OCI-LY7 (cell line): ENCODE measurements around the gene C10orf95. TPM values are rescaled to one million over a fixed set of nuclear protein-coding genes. Genes with fewer than 3 reads are reported as not detected.
A peak's percentile ranks its signal among the peaks of the same experiment; 100 is the strongest.

Experiments used
- BruUV-seq: library from RNA; stranded (reverse); fragments of 400-500 nt; replicated peaks from 2 replicates; lab custom pipeline; 2021; lab: Mats Ljungman, UMichigan
- CTCF ChIA-PET: fragments of 300-600 bp; sonication (Branson Sonifier 250); formaldehyde crosslinking; loops from one replicate; lab custom pipeline; 2022; ENCODE audit warnings: antibody characterized with exemption; ENCODE audit not compliant: unreplicated experiment; lab: Charles Lee
- POLR2A ChIA-PET: fragments of 300-600 bp; sonication (Branson Sonifier 250); formaldehyde crosslinking; loops from one replicate; lab custom pipeline; 2022; ENCODE audit warnings: antibody characterized with exemption; lab: Charles Lee
- DNase-seq: peaks from one replicate; pipeline ENCODE4 v3.0.0-alpha.2; 2015; ENCODE audit warnings: low spot score
- H2AFZ ChIP-seq: fragments of 200-600 bp; sonication (generic), shearing (Covaris generic); 2 replicates; pipeline ENCODE4 v1.6.1; 2014; ENCODE audit warnings: mild to moderate bottlenecking, antibody characterized with exemption, low read length, moderate library complexity
- H3K27ac ChIP-seq: fragments of 200-600 bp; sonication (generic); 2 replicates; pipeline ENCODE4 v1.5.1; 2014; ENCODE audit warnings: mixed run types, low read depth, mild to moderate bottlenecking, moderate library complexity, low read length, inconsistent platforms; ENCODE audit not compliant: poor library complexity, severe bottlenecking
- H3K36me3 ChIP-seq: fragments of 200-600 bp; sonication (generic); 2 replicates; pipeline ENCODE4 v1.6.1; 2014; ENCODE audit warnings: mild to moderate bottlenecking, antibody characterized with exemption, low read length, moderate library complexity, mixed read lengths; ENCODE audit not compliant: insufficient read depth
- H3K4me1 ChIP-seq: fragments of 200-600 bp; sonication (generic); 2 replicates; pipeline ENCODE4 v1.5.1; 2014; ENCODE audit warnings: mild to moderate bottlenecking, low read length; ENCODE audit not compliant: insufficient read depth, poor library complexity, severe bottlenecking
- H3K4me2 ChIP-seq: fragments of 200-600 bp; sonication (generic); 2 replicates; pipeline ENCODE4 v1.6.1; 2014; ENCODE audit warnings: mild to moderate bottlenecking, low read length
- H3K4me3 ChIP-seq: fragments of 200-600 bp; sonication (generic); 2 replicates; pipeline ENCODE4 v1.5.1; 2014; ENCODE audit warnings: mild to moderate bottlenecking, low read depth, low read length; ENCODE audit not compliant: poor library complexity, severe bottlenecking
- H3K79me2 ChIP-seq: fragments of 200-600 bp; sonication (generic); 2 replicates; pipeline ENCODE4 v1.6.1; 2016; ENCODE audit warnings: low read depth, mild to moderate bottlenecking, low read length, moderate library complexity, mixed read lengths; ENCODE audit not compliant: insufficient read depth
- H3K9me2 ChIP-seq: fragments of 200-600 bp; sonication (generic); 2 replicates; pipeline ENCODE4 v1.6.1; 2016; ENCODE audit warnings: mild to moderate bottlenecking, low read length, mixed read lengths; ENCODE audit not compliant: insufficient read depth
- H3K9me3 ChIP-seq: fragments of 200-600 bp; sonication (generic); 2 replicates; pipeline ENCODE4 v1.6.1; 2014; ENCODE audit warnings: mild to moderate bottlenecking, mixed run types, low read length, mixed read lengths
- H4K20me1 ChIP-seq: fragments of 200-600 bp; sonication (generic); 2 replicates; pipeline ENCODE4 v1.6.1; 2014; ENCODE audit warnings: mild to moderate bottlenecking, antibody characterized with exemption, low read length, moderate library complexity, mixed read lengths; ENCODE audit not compliant: insufficient read depth
- EZH2phosphoT487 ChIP-seq: fragments of 200-600 bp; sonication (generic); IDR thresholded peaks from 2 replicates; pipeline ENCODE4 v1.6.1; 2018; ENCODE audit warnings: low read depth, borderline replicate concordance, mild to moderate bottlenecking, mixed run types, antibody characterized with exemption, low read length, moderate library complexity, mixed read lengths
- intact Hi-C: fragments of 100-400 bp; cut with micrococcal nuclease; formaldehyde crosslinking; loops from one replicate; pipeline ENCODE4 v1.10.0; 2022; ENCODE audit not compliant: unreplicated experiment
- total RNA-seq, 2 experiments: library from RNA; depleted of rRNA in 1 of 2; stranded (reverse); fragments of >200 nt in 1 of 2; shearing (Covaris generic) in 1 of 2; gene quantifications; 2 replicates each; pipeline ENCODE4 v1.2.3, GENCODE V29; 2014 to 2022
- TF ChIP-seq, protein P1 (sequence below): fragments of 200-600 bp; sonication (generic); conservative IDR thresholded peaks from 2 replicates; pipeline ENCODE4 v1.5.1; 2014; ENCODE audit warnings: mild to moderate bottlenecking, antibody characterized with exemption, low read length, moderate library complexity, mixed read lengths

C10orf95 gene
- total RNA-seq, 2 experiments from 2014 or later: 0.67 to 3.3 TPM

DNA sequence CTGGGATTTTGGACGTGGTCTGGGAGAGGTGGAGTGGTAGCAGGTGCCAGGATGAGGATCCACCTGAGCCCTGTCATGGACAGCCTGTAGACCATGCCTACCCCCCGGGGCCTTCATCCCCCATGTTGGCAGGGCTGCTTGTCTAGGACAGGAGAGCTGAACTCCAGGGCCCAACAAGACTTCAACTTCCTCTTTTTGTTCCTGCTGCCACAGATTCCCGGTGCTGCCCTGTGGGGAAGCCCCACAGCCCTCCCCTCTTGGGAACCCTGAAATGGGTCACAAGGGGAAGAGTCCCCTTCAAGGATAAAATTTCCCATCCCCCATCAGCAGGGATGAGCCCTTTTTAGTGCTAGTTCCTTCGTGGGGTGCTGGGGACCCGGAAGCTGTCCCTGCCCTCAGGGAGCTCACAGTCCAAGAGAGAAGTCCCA is 17.7 kb downstream of the C10orf95 start:
- Histone ChIP-seq H2AFZ (peak overlapping the region; percentile 83; the same call in 1 of the 2 replicates), H4K20me1 (no peaks in the 10 kb centered on the region), H3K4me1 (peaks cover 19% of the 10 kb centered on the region), H3K79me2 (peaks cover 14% of the 10 kb centered on the region; the same call in 1 of the 2 replicates), H3K27ac (no peak overlapping the region), H3K9me3 (no peaks in the 10 kb centered on the region), H3K4me3 (peak overlapping the region; percentile 88), H3K4me2 (peak overlapping the region; percentile 100), H3K36me3 (no peaks in the 10 kb centered on the region), H3K9me2 (no peaks in the 10 kb centered on the region)
- intact Hi-C loops: no loop called here
- TF ChIP-seq, protein P1, sequence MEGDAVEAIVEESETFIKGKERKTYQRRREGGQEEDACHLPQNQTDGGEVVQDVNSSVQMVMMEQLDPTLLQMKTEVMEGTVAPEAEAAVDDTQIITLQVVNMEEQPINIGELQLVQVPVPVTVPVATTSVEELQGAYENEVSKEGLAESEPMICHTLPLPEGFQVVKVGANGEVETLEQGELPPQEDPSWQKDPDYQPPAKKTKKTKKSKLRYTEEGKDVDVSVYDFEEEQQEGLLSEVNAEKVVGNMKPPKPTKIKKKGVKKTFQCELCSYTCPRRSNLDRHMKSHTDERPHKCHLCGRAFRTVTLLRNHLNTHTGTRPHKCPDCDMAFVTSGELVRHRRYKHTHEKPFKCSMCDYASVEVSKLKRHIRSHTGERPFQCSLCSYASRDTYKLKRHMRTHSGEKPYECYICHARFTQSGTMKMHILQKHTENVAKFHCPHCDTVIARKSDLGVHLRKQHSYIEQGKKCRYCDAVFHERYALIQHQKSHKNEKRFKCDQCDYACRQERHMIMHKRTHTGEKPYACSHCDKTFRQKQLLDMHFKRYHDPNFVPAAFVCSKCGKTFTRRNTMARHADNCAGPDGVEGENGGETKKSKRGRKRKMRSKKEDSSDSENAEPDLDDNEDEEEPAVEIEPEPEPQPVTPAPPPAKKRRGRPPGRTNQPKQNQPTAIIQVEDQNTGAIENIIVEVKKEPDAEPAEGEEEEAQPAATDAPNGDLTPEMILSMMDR: no peak
- TF ChIP-seq EZH2phosphoT487: no peak
- ChIA-PET CTCF (interaction anchor here (0.8 to 1.0 kb wide), 2 partner anchors 16 to 18 kb away, joined by 3 read pairs; partner anchors contain the start of gene C10orf95), POLR2A (interaction anchor here (0.7 to 2.8 kb wide), 5 partner anchors 11 to 60 kb away, joined by 3 to 22 read pairs (median 6); partner anchors contain the start of genes C10orf95 and FBXL15)
- BruUV-seq: no TSS peak
- DNase-seq: peak; percentile 33

DNA sequence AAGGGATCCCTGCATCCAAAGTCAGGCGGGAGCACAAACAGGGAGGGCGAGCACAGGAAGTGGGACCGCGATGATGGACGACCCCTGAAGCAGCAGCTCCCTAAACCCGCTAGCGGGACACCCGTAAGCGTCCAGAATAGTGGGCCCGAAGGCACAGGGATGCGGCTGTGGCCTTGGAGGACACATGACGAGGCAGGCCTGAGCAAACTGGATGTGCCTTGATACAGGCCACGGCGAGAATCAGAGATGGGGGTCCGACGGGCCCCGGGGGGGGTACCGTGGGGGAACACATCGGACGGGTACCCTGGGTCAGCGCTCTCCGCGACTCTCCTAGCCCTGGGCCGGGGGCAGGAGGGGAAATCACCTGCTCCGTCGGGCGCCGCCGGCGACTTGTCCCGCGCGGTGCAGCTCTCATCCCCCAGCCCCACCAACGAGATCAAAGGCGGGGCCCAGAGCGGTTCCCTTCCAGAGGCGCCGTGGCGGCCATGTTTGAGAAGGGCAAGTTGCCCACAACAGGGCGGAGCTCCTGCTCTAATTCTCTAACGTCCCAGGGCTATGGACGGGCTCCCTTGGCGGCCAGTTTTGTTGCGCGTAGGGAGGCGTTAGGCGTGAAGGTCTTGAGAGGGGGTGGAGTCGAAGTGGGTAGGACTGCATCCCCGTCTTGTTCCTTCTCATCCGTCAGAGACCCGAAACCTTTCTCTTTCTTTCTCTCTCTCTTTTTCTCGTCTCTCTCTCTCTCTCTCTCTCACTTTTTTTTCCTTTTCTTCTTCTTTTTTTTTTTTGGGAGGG is 19.0 kb downstream of the C10orf95 start, which contains the start of gene CUEDC2:
TSS of gene CUEDC2 (minus strand) at position 413 of the 789 bp plus-strand sequence. CDS start 7,386 bp downstream, outside the sequence.
- DNase-seq: peak; percentile 98
- TF ChIP-seq, protein P1: peak; percentile 37; the same call in 1 of the 2 replicates
- TF ChIP-seq EZH2phosphoT487: no peak
- Histone ChIP-seq H3K79me2 (peaks cover 14% of the 10 kb centered on the region; the same call in 1 of the 2 replicates), H3K4me2 (peak within 1 kb of the TSS; percentile 100), H3K9me3 (no peaks in the 10 kb centered on the region), H3K9me2 (no peaks in the 10 kb centered on the region), H3K4me1 (peaks cover 19% of the 10 kb centered on the region), H3K36me3 (no peaks in the 10 kb centered on the region), H4K20me1 (no peaks in the 10 kb centered on the region), H3K27ac (peak within 1 kb of the TSS; percentile 41), H2AFZ (peak within 1 kb of the TSS; percentile 83), H3K4me3 (peak within 1 kb of the TSS; percentile 88)
- POLR2A ChIA-PET: interaction anchor here (0.5 to 2.4 kb wide), 17 partner anchors 9 to 751 kb away, joined by 3 to 13 read pairs (median 3); partner anchors contain the start of genes FBXL15 and NFKB2
- CTCF ChIA-PET: interaction anchor here (0.7 to 1.1 kb wide), 5 partner anchors 12 to 262 kb away, joined by 3 to 5 read pairs (median 3); partner anchors contain the start of genes C10orf95 and FBXL15
- TSS peak; percentile 62 for BruUV-seq
- intact Hi-C loops: loop anchor here (1.0 kb wide), 3 partner anchors 11 to 29 kb away; no protein-coding TSS in a partner anchor
